ENCODE results near the gene PRR20G. TPM values are rescaled to one million over a fixed set of nuclear protein-coding genes. Genes with fewer than 3 reads are reported as not detected.

The PRR20G gene
- total and polyA plus RNA-seq, 2 donors (not counting 1 experiment from before 2014, with no cell fraction given) = not detected

DNA sequence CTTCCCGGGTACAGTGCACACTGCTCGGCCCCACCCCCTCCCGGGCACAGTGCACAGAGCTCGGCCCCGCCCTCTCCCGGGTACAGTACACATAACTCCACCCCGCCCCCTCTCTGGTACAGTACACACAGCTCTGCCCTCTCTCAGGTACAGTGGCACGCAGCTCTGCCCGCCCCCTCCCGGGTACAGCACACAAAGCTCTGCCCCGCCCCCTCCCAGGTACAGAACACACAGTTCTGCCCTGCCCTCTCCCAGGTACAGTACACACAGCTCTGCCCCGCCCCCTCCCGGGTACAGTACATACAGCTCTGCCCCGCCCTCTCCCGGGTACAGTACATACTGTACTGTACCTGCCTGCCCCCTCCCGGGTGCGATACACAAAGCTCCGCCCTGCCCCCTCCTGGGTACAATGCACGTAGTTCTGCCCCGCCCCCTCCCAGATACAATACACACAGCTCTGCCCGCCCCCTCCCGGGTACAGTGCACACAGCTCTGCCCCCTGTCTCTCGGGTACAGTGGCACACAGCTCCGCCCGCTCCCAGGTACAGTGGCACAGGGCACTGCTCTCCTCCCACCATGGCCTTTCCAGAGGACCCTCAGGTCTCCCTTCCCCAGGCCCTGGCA is 16.4 kb upstream of the PRR20G start:
- TF ChIP-seq EZH2 (IDR thresholded peaks at IDR 0.05; ENCODE audit: borderline replicate concordance, insufficient read depth, low read depth, low read length, poor library complexity, severe bottlenecking) (no peak), CTCF (IDR thresholded peaks at IDR 0.05) (no peak)

GRCh38 chr3:127299276-127299675 is 11.4 kb upstream of the PRR20G start:
- Histone ChIP-seq H3K9ac (ENCODE audit: low read length) (no peak overlapping the region), H3K9me3 (ENCODE audit: control extremely low read depth in 1 of 3, control insufficient read depth in 2 of 3, insufficient read depth in 1 of 3, low read length in 2 of 3) (peaks cover 0 to 1% (median 0%) of the 10 kb centered on the region in 3 donors), H3K4me3 (ENCODE audit: control extremely low read depth in 1 of 5, extremely low read depth in 1 of 5, insufficient read depth in 1 of 5, low read depth in 2 of 5, low read length in 4 of 5) (no peak overlapping the region), H3K79me2 (ENCODE audit: control insufficient read depth, insufficient read depth, low read length) (no peaks in the 10 kb centered on the region), H2AFZ (ENCODE audit: insufficient read depth, low read depth, low read length, poor library complexity, severe bottlenecking) (no peak overlapping the region), H4K20me1 (ENCODE audit: control insufficient read depth, insufficient read depth, low read length, poor library complexity, severe bottlenecking) (no peaks in the 10 kb centered on the region), H3K27ac (ENCODE audit: low read length in 2 of 2) (no peak overlapping the region), H3K4me2 (replicated peaks; ENCODE audit: low read depth, low read length, poor library complexity, severe bottlenecking) (no peak overlapping the region), H3K36me3 (replicated peaks in 1 of 2; ENCODE audit: control extremely low read depth in 1 of 2, control insufficient read depth in 1 of 2, extremely low read depth in 1 of 2, insufficient read depth in 2 of 2, low read length in 1 of 2) (no peaks in the 10 kb centered on the region), H3K4me1 (ENCODE audit: control insufficient read depth in 2 of 2, insufficient read depth in 2 of 2, low read length in 2 of 2) (no peaks in the 10 kb centered on the region), H3K27me3 (replicated peaks in 1 of 4; ENCODE audit: control extremely low read depth in 1 of 4, control insufficient read depth in 3 of 4, insufficient read depth in 4 of 4, low read length in 3 of 4) (no peaks in the 10 kb centered on the region)
- Mint-ChIP-seq H3K27ac (no peak overlapping the region), H3K4me1 (no peaks in the 10 kb centered on the region), H3K27me3 (peaks cover 16% of the 10 kb centered on the region), H3K4me3 (no peak overlapping the region), H3K9me3 (ENCODE audit: insufficient read depth) (no peaks in the 10 kb centered on the region)
- 77% methylated on average over 2 of the region's 6 CpGs for WGBS (ENCODE audit: insufficient coverage)
- POLR2A ChIA-PET = no interaction called here
- ATAC-seq (ENCODE audit: low read depth) (no peak), DNase-seq (no peak)
- TF ChIP-seq EZH2 (IDR thresholded peaks at IDR 0.05; ENCODE audit: borderline replicate concordance, insufficient read depth, low read depth, low read length, poor library complexity, severe bottlenecking) (no peak), CTCF (IDR thresholded peaks at IDR 0.05) (no peak)
- CTCF ChIA-PET = no interaction called here
- intact Hi-C loops (cut with micrococcal nuclease) = no loop called here

More for the DNA sequence above, 16.4 kb upstream of the PRR20G start:
- Histone ChIP-seq H3K4me1 (ENCODE audit: control insufficient read depth in 2 of 2, insufficient read depth in 2 of 2, low read length in 2 of 2) (no peaks in the 10 kb centered on the region), H2AFZ (ENCODE audit: insufficient read depth, low read depth, low read length, poor library complexity, severe bottlenecking) (no peak overlapping the region), H3K36me3 (replicated peaks in 1 of 2; ENCODE audit: control extremely low read depth in 1 of 2, control insufficient read depth in 1 of 2, extremely low read depth in 1 of 2, insufficient read depth in 2 of 2, low read length in 1 of 2) (no peaks in the 10 kb centered on the region), H4K20me1 (ENCODE audit: control insufficient read depth, insufficient read depth, low read length, poor library complexity, severe bottlenecking) (no peaks in the 10 kb centered on the region), H3K9me3 (ENCODE audit: control extremely low read depth in 1 of 3, control insufficient read depth in 2 of 3, insufficient read depth in 1 of 3, low read length in 2 of 3) (peaks cover 0 to 20% (median 0%) of the 10 kb centered on the region in 3 donors), H3K9ac (ENCODE audit: low read length) (no peak overlapping the region), H3K27me3 (replicated peaks in 1 of 4; ENCODE audit: control extremely low read depth in 1 of 4, control insufficient read depth in 3 of 4, insufficient read depth in 4 of 4, low read length in 3 of 4) (peaks cover 0 to 2% (median 0%) of the 10 kb centered on the region in 4 experiments), H3K4me3 (ENCODE audit: control extremely low read depth in 1 of 5, extremely low read depth in 1 of 5, insufficient read depth in 1 of 5, low read depth in 2 of 5, low read length in 4 of 5) (no peak overlapping the region), H3K27ac (ENCODE audit: low read length in 2 of 2) (no peak overlapping the region), H3K4me2 (replicated peaks; ENCODE audit: low read depth, low read length, poor library complexity, severe bottlenecking) (no peak overlapping the region), H3K79me2 (ENCODE audit: control insufficient read depth, insufficient read depth, low read length) (no peaks in the 10 kb centered on the region)
- peaks cover 21% of the 10 kb centered on the region for H3K27me3 Mint-ChIP-seq
- DNase-seq (no peak), ATAC-seq (ENCODE audit: low read depth) (no peak)
- peaks cover 2% of the 10 kb centered on the region for H3K9me3 Mint-ChIP-seq (ENCODE audit: insufficient read depth)
- intact Hi-C loops (cut with micrococcal nuclease) = no loop called here
- POLR2A ChIA-PET = no interaction called here
- H3K4me1 Mint-ChIP-seq = no peaks in the 10 kb centered on the region
- CTCF ChIA-PET = interaction anchor here (0.5 kb wide), 1 partner anchor 996 kb away, joined by 4 read pairs; no protein-coding TSS in a partner anchor
- no peak overlapping the region for H3K4me3 Mint-ChIP-seq
- 59% methylated on average over 19 of the region's 25 CpGs for WGBS (ENCODE audit: insufficient coverage)
- H3K27ac Mint-ChIP-seq = no peak overlapping the region

All from B cell (primary cell).